ENCODE measurements around the gene SLC8B1.

The SLC8B1 gene

GRCh38 chr12:113372371-113372770, 37.5 kb upstream of the SLC8B1 start:
- peaks cover 0 to 19% (median 6%) of the 10 kb centered on the region in 4 experiments for H3K36me3 ChIP-seq (ENCODE audit: control insufficient read depth in 4 of 4, insufficient read depth in 4 of 4, low read length in 3 of 4)
- WGBS (ENCODE audit: insufficient coverage): 97% methylated on average over 3 of the region's 9 CpGs
- DNase-seq: no peak

GRCh38 chr12:113371808-113372207, 36.9 kb upstream of the SLC8B1 start:
- Histone ChIP-seq H3K4me1 (ENCODE audit: control extremely low read depth in 1 of 4, control insufficient read depth in 4 of 4, insufficient read depth in 4 of 4, low read length in 3 of 4) (no peaks in the 10 kb centered on the region), H3K4me3 (ENCODE audit: control insufficient read depth in 1 of 7, extremely low read depth in 1 of 7, insufficient read depth in 4 of 7, low read depth in 2 of 7, low read length in 6 of 7) (no peak overlapping the region), H3K9me3 (ENCODE audit: control extremely low read depth in 1 of 5, control insufficient read depth in 4 of 5, insufficient read depth in 2 of 5, low read depth in 1 of 5, low read length in 4 of 5) (no peaks in the 10 kb centered on the region), H3K36me3 (ENCODE audit: control insufficient read depth in 4 of 4, insufficient read depth in 4 of 4, low read length in 3 of 4) (peaks cover 0 to 19% (median 6%) of the 10 kb centered on the region in 4 experiments), H3K27ac (ENCODE audit: insufficient read depth in 1 of 2, low read depth in 1 of 2, low read length in 2 of 2, poor library complexity in 1 of 2, severe bottlenecking in 2 of 2) (no peak overlapping the region), H3K27me3 (replicated peaks in 2 of 5; ENCODE audit: control insufficient read depth in 4 of 5, insufficient read depth in 5 of 5, low read length in 4 of 5) (no peaks in the 10 kb centered on the region)
- no peak for DNase-seq
- 100% methylated on average over 6 of the region's 6 CpGs for WGBS (ENCODE audit: insufficient coverage)
- CTCF ChIA-PET: interaction anchor here (0.5 to 1.1 kb wide), 2 partner anchors 36 to 102 kb away, joined by 3 read pairs; no protein-coding TSS in a partner anchor
- POLR2A ChIA-PET: no interaction called here

More at GRCh38 chr12:113372371-113372770, 37.5 kb upstream of the SLC8B1 start:
- H3K4me1 ChIP-seq (ENCODE audit: control extremely low read depth in 1 of 4, control insufficient read depth in 4 of 4, insufficient read depth in 4 of 4, low read length in 3 of 4): no peaks in the 10 kb centered on the region
- H3K4me3 ChIP-seq (ENCODE audit: control insufficient read depth in 1 of 7, extremely low read depth in 1 of 7, insufficient read depth in 4 of 7, low read depth in 2 of 7, low read length in 6 of 7): no peak overlapping the region
- POLR2A ChIA-PET: no interaction called here
- no peaks in the 10 kb centered on the region for H3K27me3 ChIP-seq (replicated peaks in 2 of 5; ENCODE audit: control insufficient read depth in 4 of 5, insufficient read depth in 5 of 5, low read length in 4 of 5)
- H3K9me3 ChIP-seq (ENCODE audit: control extremely low read depth in 1 of 5, control insufficient read depth in 4 of 5, insufficient read depth in 2 of 5, low read depth in 1 of 5, low read length in 4 of 5): no peaks in the 10 kb centered on the region
- CTCF ChIA-PET: no interaction called here
- H3K27ac ChIP-seq (ENCODE audit: insufficient read depth in 1 of 2, low read depth in 1 of 2, low read length in 2 of 2, poor library complexity in 1 of 2, severe bottlenecking in 2 of 2): no peak overlapping the region

- no peak overlapping the region for H3K4me3 ChIP-seq (ENCODE audit: control insufficient read depth in 1 of 7, extremely low read depth in 1 of 7, insufficient read depth in 4 of 7, low read depth in 2 of 7, low read length in 6 of 7)
- DNase-seq: no peak
- H3K27me3 ChIP-seq (replicated peaks in 2 of 5; ENCODE audit: control insufficient read depth in 4 of 5, insufficient read depth in 5 of 5, low read length in 4 of 5): no peaks in the 10 kb centered on the region
- ChIA-PET CTCF (interaction anchor here (1.1 to 1.2 kb wide), 3 partner anchors 12 to 37 kb away, joined by 3 to 4 read pairs (median 3); no protein-coding TSS in a partner anchor), POLR2A (no interaction called here)
- 89% methylated on average over 6 of the region's 7 CpGs for WGBS (ENCODE audit: insufficient coverage)
- H3K9me3 ChIP-seq (ENCODE audit: control extremely low read depth in 1 of 5, control insufficient read depth in 4 of 5, insufficient read depth in 2 of 5, low read depth in 1 of 5, low read length in 4 of 5): no peaks in the 10 kb centered on the region
- no peaks in the 10 kb centered on the region for H3K4me1 ChIP-seq (ENCODE audit: control extremely low read depth in 1 of 4, control insufficient read depth in 4 of 4, insufficient read depth in 4 of 4, low read length in 3 of 4)
- peaks cover 0 to 16% (median 6%) of the 10 kb centered on the region in 4 experiments for H3K36me3 ChIP-seq (ENCODE audit: control insufficient read depth in 4 of 4, insufficient read depth in 4 of 4, low read length in 3 of 4)
- H3K27ac ChIP-seq (ENCODE audit: insufficient read depth in 1 of 2, low read depth in 1 of 2, low read length in 2 of 2, poor library complexity in 1 of 2, severe bottlenecking in 2 of 2): no peak overlapping the region
These were observed 36.2 kb upstream of the SLC8B1 start for GRCh38 chr12:113370923-113371682.

GRCh38 chr12:113369391-113369985, 34.6 kb upstream of the SLC8B1 start:
- WGBS (ENCODE audit: insufficient coverage): 100% methylated on average over 2 of the region's 6 CpGs
- ChIA-PET POLR2A (no interaction called here), CTCF (interaction anchor here (1.1 to 1.4 kb wide), 2 partner anchors 11 to 56 kb away, joined by 3 read pairs; no protein-coding TSS in a partner anchor)
- no peak for DNase-seq
- Histone ChIP-seq H3K9me3 (ENCODE audit: control extremely low read depth in 1 of 5, control insufficient read depth in 4 of 5, insufficient read depth in 2 of 5, low read depth in 1 of 5, low read length in 4 of 5) (no peaks in the 10 kb centered on the region), H3K4me3 (ENCODE audit: control insufficient read depth in 1 of 7, extremely low read depth in 1 of 7, insufficient read depth in 4 of 7, low read depth in 2 of 7, low read length in 6 of 7) (no peak overlapping the region), H3K4me1 (ENCODE audit: control extremely low read depth in 1 of 4, control insufficient read depth in 4 of 4, insufficient read depth in 4 of 4, low read length in 3 of 4) (no peaks in the 10 kb centered on the region), H3K27me3 (replicated peaks in 2 of 5; ENCODE audit: control insufficient read depth in 4 of 5, insufficient read depth in 5 of 5, low read length in 4 of 5) (no peaks in the 10 kb centered on the region), H3K36me3 (ENCODE audit: control insufficient read depth in 4 of 4, insufficient read depth in 4 of 4, low read length in 3 of 4) (peaks cover 0 to 5% (median 2%) of the 10 kb centered on the region in 4 experiments), H3K27ac (ENCODE audit: insufficient read depth in 1 of 2, low read depth in 1 of 2, low read length in 2 of 2, poor library complexity in 1 of 2, severe bottlenecking in 2 of 2) (no peak overlapping the region)

- peaks cover 0 to 3% (median 1%) of the 10 kb centered on the region in 4 experiments for H3K36me3 ChIP-seq (ENCODE audit: control insufficient read depth in 4 of 4, insufficient read depth in 4 of 4, low read length in 3 of 4)
- no peaks in the 10 kb centered on the region for H3K27me3 ChIP-seq (replicated peaks in 2 of 5; ENCODE audit: control insufficient read depth in 4 of 5, insufficient read depth in 5 of 5, low read length in 4 of 5)
- no peaks in the 10 kb centered on the region for H3K4me1 ChIP-seq (ENCODE audit: control extremely low read depth in 1 of 4, control insufficient read depth in 4 of 4, insufficient read depth in 4 of 4, low read length in 3 of 4)
- WGBS (ENCODE audit: insufficient coverage): 100% methylated on average over 1 of the region's 4 CpGs
- ChIA-PET POLR2A (no interaction called here), CTCF (interaction anchor here (1.5 kb wide), 1 partner anchor 9 kb away, joined by 3 read pairs; no protein-coding TSS in a partner anchor)
- no peak overlapping the region for H3K4me3 ChIP-seq (ENCODE audit: control insufficient read depth in 1 of 7, extremely low read depth in 1 of 7, insufficient read depth in 4 of 7, low read depth in 2 of 7, low read length in 6 of 7)
- no peak overlapping the region for H3K27ac ChIP-seq (ENCODE audit: insufficient read depth in 1 of 2, low read depth in 1 of 2, low read length in 2 of 2, poor library complexity in 1 of 2, severe bottlenecking in 2 of 2)
- DNase-seq: no peak
- H3K9me3 ChIP-seq (ENCODE audit: control extremely low read depth in 1 of 5, control insufficient read depth in 4 of 5, insufficient read depth in 2 of 5, low read depth in 1 of 5, low read length in 4 of 5): no peaks in the 10 kb centered on the region
These were observed 33.4 kb upstream of the SLC8B1 start for GRCh38 chr12:113368331-113368730.

GRCh38 chr12:113366827-113367226, 31.9 kb upstream of the SLC8B1 start:
- H3K9me3 ChIP-seq (ENCODE audit: control extremely low read depth in 1 of 5, control insufficient read depth in 4 of 5, insufficient read depth in 2 of 5, low read depth in 1 of 5, low read length in 4 of 5): no peaks in the 10 kb centered on the region
- H3K27ac ChIP-seq (ENCODE audit: insufficient read depth in 1 of 2, low read depth in 1 of 2, low read length in 2 of 2, poor library complexity in 1 of 2, severe bottlenecking in 2 of 2): no peak overlapping the region
- H3K4me1 ChIP-seq (ENCODE audit: control extremely low read depth in 1 of 4, control insufficient read depth in 4 of 4, insufficient read depth in 4 of 4, low read length in 3 of 4): no peaks in the 10 kb centered on the region
- 100% methylated on average over 3 of the region's 4 CpGs for WGBS (ENCODE audit: insufficient coverage)
- ChIA-PET CTCF (no interaction called here), POLR2A (no interaction called here)
- no peaks in the 10 kb centered on the region for H3K36me3 ChIP-seq (ENCODE audit: control insufficient read depth in 4 of 4, insufficient read depth in 4 of 4, low read length in 3 of 4)
- no peaks in the 10 kb centered on the region for H3K27me3 ChIP-seq (replicated peaks in 2 of 5; ENCODE audit: control insufficient read depth in 4 of 5, insufficient read depth in 5 of 5, low read length in 4 of 5)
- no peak overlapping the region for H3K4me3 ChIP-seq (ENCODE audit: control insufficient read depth in 1 of 7, extremely low read depth in 1 of 7, insufficient read depth in 4 of 7, low read depth in 2 of 7, low read length in 6 of 7)
- DNase-seq: no peak
